Lung (tissue), 12 donors: Measurements from ENCODE around the gene RLN3. TPM values are rescaled to one million over a fixed set of nuclear protein-coding genes. Genes with fewer than 3 reads are reported as not detected.
"Not testable (repeated sequence)": the region's sequence is repeated elsewhere in the genome, so short reads cannot be mapped to it uniquely, and the experiment has no call there.

Experiments
- ATAC-seq: fragments of 200-7000 bp; cut with Tn5 transposase; one replicate; pipeline ENCODE4 v1.9.1; 2020; ENCODE audit warnings: moderate number of reproducible peaks; ENCODE audit not compliant: insufficient read depth, low FRiP score
- DNase-seq, 3 donors: peaks; one replicate each; pipeline ENCODE4 v3.0.0-alpha.2; 2013 to 2017
- H3K27ac ChIP-seq, 2 donors: one replicate each; pipeline ENCODE4 v1.5.1; 2013; ENCODE audit warnings: mild to moderate bottlenecking in 2 of 2, moderate library complexity in 2 of 2, control low read depth in 1 of 2, inconsistent platforms in 1 of 2, low read depth in 1 of 2, low read length in 1 of 2
- H3K27me3 ChIP-seq, 3 donors: one replicate each; pipeline ENCODE4 v1.5.1; 2013; ENCODE audit warnings: low read length in 2 of 3; ENCODE audit not compliant: control insufficient read depth in 3 of 3, insufficient read depth in 3 of 3
- H3K36me3 ChIP-seq, 4 donors: one replicate each; pipeline ENCODE4 v1.5.1; 2013; ENCODE audit warnings: low read length in 4 of 4, mild to moderate bottlenecking in 1 of 4, moderate library complexity in 1 of 4; ENCODE audit not compliant: control insufficient read depth in 4 of 4, insufficient read depth in 4 of 4
- H3K4me1 ChIP-seq, 5 donors: one replicate each; pipeline ENCODE4 v1.5.1; 2013; ENCODE audit warnings: low read length in 5 of 5, mild to moderate bottlenecking in 2 of 5, moderate library complexity in 1 of 5; ENCODE audit not compliant: control insufficient read depth in 5 of 5, insufficient read depth in 5 of 5
- H3K4me3 ChIP-seq: one replicate; pipeline ENCODE4 v1.5.1; 2013; ENCODE audit warnings: mild to moderate bottlenecking, control low read depth, moderate library complexity
- H3K9ac ChIP-seq, 2 donors: one replicate each; pipeline ENCODE4 v1.5.1; 2013; ENCODE audit warnings: low read length in 2 of 2, control low read depth in 1 of 2; ENCODE audit not compliant: insufficient read depth in 1 of 2
- H3K9me3 ChIP-seq, 4 donors: one replicate each; pipeline ENCODE4 v1.5.1; 2013; ENCODE audit warnings: low read length in 3 of 4, mild to moderate bottlenecking in 1 of 4, moderate library complexity in 1 of 4; ENCODE audit not compliant: control insufficient read depth in 4 of 4, insufficient read depth in 3 of 4
- WGBS, 2 donors: extraction: QIAGEN DNeasy Blood & Tissue Kit; methylation state at CpG; one replicate each; pipeline ENCODE4 v1.1.7; 2013; 5-methylcytosine and 5-hydroxymethylcytosine counted together
- polyA plus RNA-seq, 2 donors: library from polyadenylated mRNA; stranded (reverse); fragments of 200-250 nt; gene quantifications; one replicate each; pipeline ENCODE4 v1.2.1, GENCODE V29; 2013
- total RNA-seq, 2 donors: library from RNA; depleted of rRNA in 1 of 2; stranded (reverse); fragments of >200 nt in 1 of 2; gene quantifications; one replicate each; pipeline ENCODE4 v1.2.1, GENCODE V29; 2014 to 2021
- TF ChIP-seq, protein P1 (sequence below): IDR thresholded peaks from 2 replicates; pipeline ENCODE4 v1.5.1; 2012; ENCODE audit warnings: mild to moderate bottlenecking; ENCODE audit errors: control extremely low read depth, extremely low read depth
- donor health status: control.
- donor health status: control.
- donor health status: Bipolar disorder and iron deficiency.
- donor health status: healthy.
- donor health status: DM: yes; HTN: yes; CAD: no.

The RLN3 gene
- total and polyA plus RNA-seq, 4 donors: 0.50 to 0.52 TPM; not detected in 2

DNA sequence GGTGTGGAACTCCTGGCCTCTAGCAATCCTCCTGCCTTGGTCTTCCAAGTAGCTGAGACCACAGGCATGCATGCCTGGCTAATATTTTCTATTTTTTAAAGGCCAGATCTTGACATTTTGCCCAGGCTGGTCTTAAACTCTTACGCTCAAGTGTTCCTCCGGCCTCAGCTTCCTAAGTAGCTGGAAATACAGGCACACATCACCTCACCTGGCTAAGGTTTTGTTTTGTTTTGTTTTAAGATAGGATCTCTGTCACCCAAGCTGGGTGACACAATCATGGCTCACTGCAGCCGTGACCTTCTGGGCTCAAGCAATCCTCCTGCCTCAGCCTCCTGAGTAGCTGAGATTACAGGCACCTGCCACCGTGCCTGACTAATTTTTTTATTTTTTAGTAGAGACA lies 5.5 kb upstream of the RLN3 start:
- no peak for DNase-seq
- Histone ChIP-seq H3K27me3 (no peaks in the 10 kb centered on the region), H3K9me3 (no peaks in the 10 kb centered on the region), H3K9ac (no peak overlapping the region), H3K27ac (peak overlapping the region in 1 of 2 donors; percentile 0), H3K4me3 (no peak overlapping the region), H3K36me3 (no peaks in the 10 kb centered on the region), H3K4me1 (peaks cover 0 to 2% (median 0%) of the 10 kb centered on the region in 5 donors)
- 75 to 83% methylated on average over 4 of the region's 4 CpGs for WGBS, 2 donors
- TF ChIP-seq, protein P1, sequence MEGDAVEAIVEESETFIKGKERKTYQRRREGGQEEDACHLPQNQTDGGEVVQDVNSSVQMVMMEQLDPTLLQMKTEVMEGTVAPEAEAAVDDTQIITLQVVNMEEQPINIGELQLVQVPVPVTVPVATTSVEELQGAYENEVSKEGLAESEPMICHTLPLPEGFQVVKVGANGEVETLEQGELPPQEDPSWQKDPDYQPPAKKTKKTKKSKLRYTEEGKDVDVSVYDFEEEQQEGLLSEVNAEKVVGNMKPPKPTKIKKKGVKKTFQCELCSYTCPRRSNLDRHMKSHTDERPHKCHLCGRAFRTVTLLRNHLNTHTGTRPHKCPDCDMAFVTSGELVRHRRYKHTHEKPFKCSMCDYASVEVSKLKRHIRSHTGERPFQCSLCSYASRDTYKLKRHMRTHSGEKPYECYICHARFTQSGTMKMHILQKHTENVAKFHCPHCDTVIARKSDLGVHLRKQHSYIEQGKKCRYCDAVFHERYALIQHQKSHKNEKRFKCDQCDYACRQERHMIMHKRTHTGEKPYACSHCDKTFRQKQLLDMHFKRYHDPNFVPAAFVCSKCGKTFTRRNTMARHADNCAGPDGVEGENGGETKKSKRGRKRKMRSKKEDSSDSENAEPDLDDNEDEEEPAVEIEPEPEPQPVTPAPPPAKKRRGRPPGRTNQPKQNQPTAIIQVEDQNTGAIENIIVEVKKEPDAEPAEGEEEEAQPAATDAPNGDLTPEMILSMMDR: no peak
- ATAC-seq: no peak

DNA sequence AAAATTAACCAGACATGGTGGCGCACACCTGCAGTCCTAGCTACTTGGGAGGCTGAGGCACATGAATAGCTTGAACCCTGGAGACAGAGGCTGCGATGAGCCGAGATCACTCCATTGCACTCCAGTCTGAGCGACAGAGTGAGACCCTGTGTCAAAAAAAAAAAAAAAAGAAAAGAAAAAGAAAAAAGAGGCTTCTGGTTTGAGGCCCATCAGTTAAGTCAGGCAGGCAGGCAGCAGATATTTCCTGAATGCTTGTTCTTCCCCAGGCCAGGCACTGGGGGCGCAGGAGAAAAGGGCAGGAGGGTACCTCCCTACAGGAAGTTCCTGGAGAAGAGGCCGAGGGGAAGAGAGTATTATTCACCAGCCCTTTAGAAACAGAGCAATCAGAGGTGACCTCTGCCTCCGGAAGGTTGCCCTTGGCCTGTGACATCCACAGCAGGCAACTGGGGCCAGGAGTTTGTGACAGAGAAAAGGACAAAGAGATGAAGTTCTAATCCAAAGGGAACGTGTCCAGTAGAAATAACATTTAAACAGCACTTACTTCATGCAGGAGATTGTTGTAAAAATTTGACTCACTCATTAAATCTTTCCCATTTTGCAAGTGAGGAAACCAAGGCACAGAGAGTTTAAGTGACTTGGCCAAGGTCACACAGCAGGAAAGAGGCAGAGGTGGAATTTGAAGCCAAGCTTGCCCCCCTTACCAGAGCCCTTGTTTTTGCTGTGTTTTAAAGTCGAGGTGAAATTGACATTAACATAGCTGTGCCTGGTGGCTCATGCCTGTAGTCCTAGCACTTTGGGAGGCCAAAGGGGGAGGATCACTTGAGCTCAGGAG lies 4.3 kb upstream of the RLN3 start:
- Histone ChIP-seq H3K9ac (no peak overlapping the region), H3K27ac (peak overlapping the region in 1 of 2 donors; percentile 80), H3K4me3 (no peak overlapping the region), H3K4me1 (peaks cover 0 to 2% (median 0%) of the 10 kb centered on the region in 5 donors), H3K9me3 (no peaks in the 10 kb centered on the region), H3K27me3 (peaks cover 0 to 6% (median 2%) of the 10 kb centered on the region in 3 donors), H3K36me3 (no peaks in the 10 kb centered on the region)
- peak; percentile 73 for ATAC-seq
- TF ChIP-seq, protein P1: no peak
- 48 to 52% methylated on average over 9 of the region's 9 CpGs for WGBS, 2 donors
- peak; percentile 39 to 68 (median 67) for DNase-seq

DNA sequence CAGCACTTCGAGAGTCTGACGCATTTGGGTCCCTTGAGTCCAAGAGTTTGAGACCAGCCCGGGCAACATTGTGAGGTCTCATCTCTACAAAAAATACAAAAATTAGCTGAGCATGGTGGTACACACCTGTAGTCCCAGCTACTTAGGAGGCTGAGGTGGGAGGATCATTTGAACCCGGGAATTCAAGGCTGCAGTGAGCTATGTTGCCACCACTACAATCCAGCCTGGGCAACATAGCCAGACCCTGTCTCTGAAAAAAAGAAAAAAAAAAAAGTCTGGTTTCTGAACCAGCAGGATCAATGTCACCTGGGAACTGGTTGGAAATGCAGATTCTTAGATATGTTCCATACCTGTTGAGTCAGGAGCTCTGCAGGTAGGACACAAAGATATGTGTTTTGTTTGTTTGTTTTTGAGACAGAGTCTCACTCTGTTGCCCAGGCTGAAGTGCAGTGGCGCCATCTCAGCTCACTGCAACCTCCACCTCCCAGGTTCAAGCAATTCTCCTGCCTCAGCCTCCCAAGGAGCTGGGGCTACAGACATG lies 1.2 kb upstream of the RLN3 start:
- not testable (repeated sequence) for H3K9ac ChIP-seq, H3K4me3 ChIP-seq, H3K36me3 ChIP-seq, H3K9me3 ChIP-seq, H3K4me1 ChIP-seq, ATAC-seq, DNase-seq, H3K27ac ChIP-seq
- 94% methylated on average over 5 of the region's 5 CpGs for WGBS, 2 donors
- H3K27me3 ChIP-seq: peaks cover 0 to 11% (median 7%) of the 10 kb centered on the region in 3 donors

DNA sequence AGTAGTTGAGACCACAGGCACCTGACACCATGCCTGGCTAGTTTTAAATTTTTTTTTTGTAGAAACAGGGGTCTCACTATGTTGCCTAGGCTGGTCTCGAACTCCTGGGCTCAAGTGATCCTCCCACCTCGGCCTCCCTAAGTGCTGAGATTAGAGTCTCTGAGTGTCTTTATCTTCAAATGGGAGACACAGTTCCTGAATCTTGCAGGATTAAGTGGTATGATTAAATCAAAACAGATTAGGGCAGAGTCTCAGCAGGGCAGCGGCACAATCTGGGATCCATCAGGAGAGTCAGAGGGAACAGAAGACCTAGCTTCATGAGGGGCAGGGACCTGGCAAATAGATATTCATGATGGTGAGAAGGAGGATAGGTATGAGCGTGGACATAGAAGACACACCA lies 953 bp downstream of the RLN3 start:
- Histone ChIP-seq H3K36me3 (no peaks in the 10 kb centered on the region), H3K9ac (no peak overlapping the region), H3K27me3 (peaks cover 0 to 11% (median 7%) of the 10 kb centered on the region in 3 donors), H3K27ac (no peak overlapping the region), H3K4me1 (peaks cover 0 to 7% (median 0%) of the 10 kb centered on the region in 5 donors), H3K4me3 (no peak overlapping the region), H3K9me3 (no peaks in the 10 kb centered on the region)
- ATAC-seq: no peak
- TF ChIP-seq, protein P1: no peak
- no peak for DNase-seq
- WGBS, 2 donors: 83 to 84% methylated on average over 4 of the region's 4 CpGs
